A549 (cell line): ENCODE data around the gene SRRM2. TPM values are rescaled to one million over a fixed set of nuclear protein-coding genes. Genes with fewer than 3 reads are reported as not detected.

Experiments used
- ATAC-seq, 2 experiments: fragments of 200-7000 bp in 1 of 2; fragments of >200 bp in 1 of 2; cut with Nextera tagmentation in 1 of 2; cut with Tn5 transposase in 1 of 2; 3 replicates each; pipeline versions ENCODE4 v1.8.0 to v1.9.1; 2018 to 2020; ENCODE audit warnings: mild to moderate bottlenecking in 1 of 2, moderate library complexity in 1 of 2
- CTCF ChIA-PET: fragments of 300-600 bp; sonication (Branson Sonifier 250); formaldehyde crosslinking; extraction: SDS; loops from one replicate; lab custom pipeline; 2021; ENCODE audit warnings: antibody characterized with exemption, inconsistent platforms; lab: Yijun Ruan, JAX
- POLR2A ChIA-PET: fragments of 350-600 bp; formaldehyde crosslinking; extraction: SDS; loops from one replicate; lab custom pipeline; 2021; ENCODE audit warnings: antibody characterized with exemption, inconsistent platforms; lab: Yijun Ruan, JAX
- DNase-seq, 2 experiments: peaks; one replicate each; pipeline versions ENCODE4 v3.0.0 to v3.0.0-alpha.2; 2011 to 2016; ENCODE audit warnings: low read depth in 1 of 2, low spot score in 1 of 2
- FAIRE-seq: peaks from 2 replicates; lab custom pipeline; 2011; peaks lifted over from hg19 to GRCh38; lab: Jason Lieb, UNC
- H3K27ac ChIP-seq, 2 experiments: fragments of >200 bp; sonication (Bioruptor Twin); formaldehyde crosslinking; 3 replicates each; pipeline ENCODE4 v1.5.1; 2016 to 2017
- H3K4me1 ChIP-seq: fragments of >200 bp; sonication (Bioruptor Twin); formaldehyde crosslinking; 3 replicates; pipeline ENCODE4 v1.6.1; 2016
- H3K4me2 ChIP-seq: fragments of >200 bp; sonication (Bioruptor Twin); formaldehyde crosslinking; 3 replicates; pipeline ENCODE4 v1.6.1; 2016
- H3K4me3 ChIP-seq: fragments of >200 bp; sonication (Bioruptor Twin); formaldehyde crosslinking; 3 replicates; pipeline ENCODE4 v1.5.1; 2016
- H3K9me3 ChIP-seq: fragments of >200 bp; sonication (Bioruptor Twin); formaldehyde crosslinking; 3 replicates; pipeline ENCODE4 v1.6.1; 2016
- BCL3 ChIP-seq: fragments of >200 bp; sonication (Bioruptor Twin); formaldehyde crosslinking; IDR thresholded peaks from 3 replicates; pipeline ENCODE4 v1.6.1; 2016
- BHLHE40 ChIP-seq: IDR thresholded peaks from 2 replicates; pipeline ENCODE4 v1.6.1; 2012; ENCODE audit warnings: low read depth, low read length, inconsistent platforms
- EP300 ChIP-seq, 2 experiments: fragments of >200 bp; sonication (Bioruptor Twin); formaldehyde crosslinking; IDR thresholded peaks; 2 replicates in 1 of 2; 3 replicates in 1 of 2; pipeline ENCODE4 v1.6.1; 2016 to 2017
- ESRRA ChIP-seq: fragments of 150-350 bp; IDR thresholded peaks from 2 replicates; pipeline ENCODE4 v1.6.1; 2014; ENCODE audit warnings: mild to moderate bottlenecking, low read length, borderline replicate concordance
- FOXS1 ChIP-seq: fragments of 250-450 bp; sonication (Bioruptor Pico); IDR thresholded peaks from 2 replicates; pipeline ENCODE4 v1.5.0; 2020; ENCODE audit warnings: mild to moderate bottlenecking, moderate library complexity
- HEYL ChIP-seq: fragments of 250-450 bp; sonication (Bioruptor Pico); IDR thresholded peaks from 2 replicates; pipeline ENCODE4 v1.8.0; 2021; ENCODE audit warnings: mild to moderate bottlenecking, moderate library complexity
- PHF8 ChIP-seq: fragments of 200-600 bp; sonication (generic); IDR thresholded peaks from 2 replicates; pipeline ENCODE4 v1.6.1; 2016; ENCODE audit warnings: low read depth, mild to moderate bottlenecking, antibody characterized with exemption, moderate library complexity, borderline replicate concordance
- REST ChIP-seq: fragments of 200-600 bp; sonication (generic); IDR thresholded peaks from 2 replicates; pipeline ENCODE4 v1.6.1; 2016; ENCODE audit warnings: antibody characterized with exemption, mild to moderate bottlenecking, moderate library complexity
- TFCP2L1 ChIP-seq: fragments of 250-450 bp; sonication (Bioruptor Pico); IDR thresholded peaks from 2 replicates; pipeline ENCODE4 v1.5.0; 2021; ENCODE audit warnings: mild to moderate bottlenecking
- WGBS: methylation state at CpG from one replicate; pipeline ENCODE4 v1.1.6; 2017; ENCODE audit errors: missing lambda C conversion rate; 5-methylcytosine and 5-hydroxymethylcytosine counted together
- polyA plus RNA-seq, 4 experiments: library from polyadenylated mRNA; depleted of rRNA in 3 of 4; stranded (reverse); fragments of >200 nt; fragmentation: RNase III in 1 of 4; extraction: RNeasy Plus Mini Kit Qiagen cat#74134 plus additional on column Dnase treatment in 1 of 4; gene quantifications; 2 replicates in 3 of 4; 3 replicates in 1 of 4; pipeline ENCODE4 v1.2.3, GENCODE V29; 2011 to 2017
- small RNA-seq, 6 experiments: library from RNA; depleted of rRNA; stranded (forward); fragments of <200 nt; gene quantifications; one replicate each; pipeline ENCODE3, GENCODE V24; 2012
- TF ChIP-seq, protein P1 (sequence below): IDR thresholded peaks from 2 replicates; pipeline ENCODE4 v1.6.1; 2012
- TF ChIP-seq, protein P2 (sequence below): fragments of 450-650 bp; IDR thresholded peaks from 2 replicates; pipeline ENCODE4 v1.6.1; 2014; ENCODE audit warnings: antibody characterized with exemption
- TF ChIP-seq, protein P3 (sequence below): IDR thresholded peaks from 2 replicates; pipeline ENCODE4 v1.6.1; 2012; ENCODE audit warnings: low read depth, borderline replicate concordance

The SRRM2 gene
- polyA plus RNA-seq, 2 of the 4 experiments (the other 2 are of a cell fraction) = 167 to 512 TPM

DNA sequence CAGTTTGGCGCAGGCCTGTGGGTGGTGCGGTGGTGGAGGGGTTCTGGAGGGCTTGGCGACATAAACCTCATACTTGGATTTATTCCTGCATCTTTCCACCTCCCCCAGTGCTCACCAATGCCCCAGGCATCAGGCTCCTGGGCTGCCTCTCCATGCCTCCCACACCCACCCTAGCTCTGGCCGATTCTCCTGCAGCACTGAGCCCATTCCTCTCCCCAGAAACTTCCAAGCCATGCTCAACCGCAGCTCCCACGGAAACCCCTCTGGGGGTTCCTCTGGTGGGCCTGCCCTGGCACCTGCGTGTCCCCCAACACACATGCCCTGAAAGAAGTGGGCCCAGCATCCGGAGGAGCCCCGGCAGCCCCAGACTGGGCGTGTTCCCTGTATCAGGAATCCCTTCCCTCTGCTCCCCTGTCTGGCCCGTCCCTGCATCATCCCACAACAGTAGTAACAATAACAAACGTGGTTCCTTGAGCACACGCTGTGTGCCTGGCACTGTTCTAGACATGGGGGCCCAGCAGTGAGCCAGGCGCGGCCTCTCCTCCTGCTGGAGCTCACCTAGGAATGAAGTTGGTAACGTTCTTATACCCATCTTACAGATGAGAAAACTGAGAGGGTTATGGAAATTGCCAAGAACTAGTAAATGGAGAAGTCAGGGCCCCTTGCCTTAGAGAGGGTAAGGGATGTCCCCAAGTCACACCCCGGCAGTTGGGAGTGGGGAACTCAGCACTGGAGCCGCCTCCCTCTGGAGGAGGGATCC, 66.9 kb downstream of the SRRM2 start:
- WGBS = 73% methylated on average over 17 of the region's 18 CpGs
- ChIA-PET CTCF (no interaction called here), POLR2A (no interaction called here)
- H3K4me2 ChIP-seq = no peak overlapping the region
- H3K27ac ChIP-seq = no peak overlapping the region
- DNase-seq (no peak), ATAC-seq (no peak), FAIRE-seq (no peak)
- no peaks in the 10 kb centered on the region for H3K9me3 ChIP-seq
- no peak overlapping the region for H3K4me3 ChIP-seq
- H3K4me1 ChIP-seq = no peaks in the 10 kb centered on the region
- no peak for TF ChIP-seq HEYL (CRISPR knock-in tag)
- TF ChIP-seq, protein P1, sequence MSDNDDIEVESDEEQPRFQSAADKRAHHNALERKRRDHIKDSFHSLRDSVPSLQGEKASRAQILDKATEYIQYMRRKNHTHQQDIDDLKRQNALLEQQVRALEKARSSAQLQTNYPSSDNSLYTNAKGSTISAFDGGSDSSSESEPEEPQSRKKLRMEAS = no peak
- TF ChIP-seq BCL3 = no peak

GRCh38 chr16:2819939-2820835, 67.7 kb downstream of the SRRM2 start:
- Histone ChIP-seq H3K4me1 (no peaks in the 10 kb centered on the region), H3K4me3 (no peak overlapping the region), H3K4me2 (no peak overlapping the region), H3K9me3 (no peaks in the 10 kb centered on the region), H3K27ac (no peak overlapping the region)
- CTCF ChIA-PET = no interaction called here
- no peak for ATAC-seq
- no peak for FAIRE-seq
- 58% methylated on average over 10 of the region's 17 CpGs for whole genome bisulfite sequencing
- TF ChIP-seq EP300 (IDR thresholded peaks at IDR 0.05) (no peak), ESRRA (no peak), REST (no peak), PHF8 (no peak), TFCP2L1 (CRISPR knock-in tag) (no peak), BHLHE40 (no peak), FOXS1 (CRISPR knock-in tag) (no peak)
- TF ChIP-seq, protein P2, sequence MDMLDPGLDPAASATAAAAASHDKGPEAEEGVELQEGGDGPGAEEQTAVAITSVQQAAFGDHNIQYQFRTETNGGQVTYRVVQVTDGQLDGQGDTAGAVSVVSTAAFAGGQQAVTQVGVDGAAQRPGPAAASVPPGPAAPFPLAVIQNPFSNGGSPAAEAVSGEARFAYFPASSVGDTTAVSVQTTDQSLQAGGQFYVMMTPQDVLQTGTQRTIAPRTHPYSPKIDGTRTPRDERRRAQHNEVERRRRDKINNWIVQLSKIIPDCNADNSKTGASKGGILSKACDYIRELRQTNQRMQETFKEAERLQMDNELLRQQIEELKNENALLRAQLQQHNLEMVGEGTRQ = no peak
- TF ChIP-seq, protein P3, sequence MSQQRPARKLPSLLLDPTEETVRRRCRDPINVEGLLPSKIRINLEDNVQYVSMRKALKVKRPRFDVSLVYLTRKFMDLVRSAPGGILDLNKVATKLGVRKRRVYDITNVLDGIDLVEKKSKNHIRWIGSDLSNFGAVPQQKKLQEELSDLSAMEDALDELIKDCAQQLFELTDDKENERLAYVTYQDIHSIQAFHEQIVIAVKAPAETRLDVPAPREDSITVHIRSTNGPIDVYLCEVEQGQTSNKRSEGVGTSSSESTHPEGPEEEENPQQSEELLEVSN = no peak
- DNase-seq = no peak
- POLR2A ChIA-PET = no interaction called here

Small RNA genes lying within 50 kb of the gene (small RNA-seq; reads per million reads assigned to genes)
- gene SNORA3C = 0 to 5.2 (median 1.1) reads per million in 6 experiments

Other genes with a start within 250 kb of the SRRM2 start
- 9.4 and 14.7 TPM in 2 replicates for gene ATP6V0C, start 238.7 kb upstream of the SRRM2 start, polyA plus RNA-seq (2011; rRNA removed)
- 152 to 153 TPM (median 153 TPM) in 3 replicates for gene ATP6V0C, start 238.7 kb upstream of the SRRM2 start, polyA plus RNA-seq (2017; fragmentation: RNase III; extraction: RNeasy Plus Mini Kit Qiagen cat#74134 plus additional on column Dnase treatment)
- gene AMDHD2, start 232.3 kb upstream of the SRRM2 start, polyA plus RNA-seq (2011; rRNA removed) = 5.2 and 6.6 TPM in 2 replicates
- 21.7 to 28.8 TPM (median 27.7 TPM) in 3 replicates for gene AMDHD2, start 232.3 kb upstream of the SRRM2 start, polyA plus RNA-seq (2017; fragmentation: RNase III; extraction: RNeasy Plus Mini Kit Qiagen cat#74134 plus additional on column Dnase treatment)
- gene CEMP1, start 221.2 kb upstream of the SRRM2 start, polyA plus RNA-seq (2011; rRNA removed) = not detected in 2 replicates
- gene CEMP1, start 221.2 kb upstream of the SRRM2 start, polyA plus RNA-seq (2017; fragmentation: RNase III; extraction: RNeasy Plus Mini Kit Qiagen cat#74134 plus additional on column Dnase treatment) = not detected in 3 replicates
- gene PDPK1, start 214.6 kb upstream of the SRRM2 start, polyA plus RNA-seq (2011; rRNA removed) = 29.7 and 38.1 TPM in 2 replicates
- gene PDPK1, start 214.6 kb upstream of the SRRM2 start, polyA plus RNA-seq (2017; fragmentation: RNase III; extraction: RNeasy Plus Mini Kit Qiagen cat#74134 plus additional on column Dnase treatment) = 17.3 to 17.8 TPM (median 17.7 TPM) in 3 replicates
- 22.4 and 26.1 TPM in 2 replicates for gene KCTD5, start 70.1 kb upstream of the SRRM2 start, polyA plus RNA-seq (2011; rRNA removed)
- 22.8 to 26.3 TPM (median 22.9 TPM) in 3 replicates for gene KCTD5, start 70.1 kb upstream of the SRRM2 start, polyA plus RNA-seq (2017; fragmentation: RNase III; extraction: RNeasy Plus Mini Kit Qiagen cat#74134 plus additional on column Dnase treatment)
- 1.00 and 1.1 TPM in 2 replicates for gene PRSS27, start 32.4 kb upstream of the SRRM2 start, polyA plus RNA-seq (2011; rRNA removed)
- gene PRSS27, start 32.4 kb upstream of the SRRM2 start, polyA plus RNA-seq (2017; fragmentation: RNase III; extraction: RNeasy Plus Mini Kit Qiagen cat#74134 plus additional on column Dnase treatment) = 0.62 to 1.3 TPM (median 1.2 TPM) in 3 replicates
- 136 and 144 TPM in 2 replicates for gene ELOB, start 24.6 kb downstream of the SRRM2 start, polyA plus RNA-seq (2011; rRNA removed)
- 414 to 494 TPM (median 469 TPM) in 3 replicates for gene ELOB, start 24.6 kb downstream of the SRRM2 start, polyA plus RNA-seq (2017; fragmentation: RNase III; extraction: RNeasy Plus Mini Kit Qiagen cat#74134 plus additional on column Dnase treatment)
- gene PRSS33, start 34.9 kb downstream of the SRRM2 start, polyA plus RNA-seq (2011; rRNA removed) = not detected in 2 replicates
- gene PRSS33, start 34.9 kb downstream of the SRRM2 start, polyA plus RNA-seq (2017; fragmentation: RNase III; extraction: RNeasy Plus Mini Kit Qiagen cat#74134 plus additional on column Dnase treatment) = 0.04 to 0.05 TPM in 2 of 3 replicates, not detected in the other
- not detected in 2 replicates for gene PRSS41, start 45.8 kb downstream of the SRRM2 start, polyA plus RNA-seq (2011; rRNA removed)
- not detected in 3 replicates for gene PRSS41, start 45.8 kb downstream of the SRRM2 start, polyA plus RNA-seq (2017; fragmentation: RNase III; extraction: RNeasy Plus Mini Kit Qiagen cat#74134 plus additional on column Dnase treatment)
- gene PRSS21, start 64.6 kb downstream of the SRRM2 start, polyA plus RNA-seq (2011; rRNA removed) = 0.16 and 0.23 TPM in 2 replicates
- 0.08 to 0.12 TPM in 2 of 3 replicates, not detected in the other for gene PRSS21, start 64.6 kb downstream of the SRRM2 start, polyA plus RNA-seq (2017; fragmentation: RNase III; extraction: RNeasy Plus Mini Kit Qiagen cat#74134 plus additional on column Dnase treatment)
- 0.85 and 0.86 TPM in 2 replicates for gene ZG16B, start 77.7 kb downstream of the SRRM2 start, polyA plus RNA-seq (2011; rRNA removed)
- 0.40 to 0.59 TPM (median 0.54 TPM) in 3 replicates for gene ZG16B, start 77.7 kb downstream of the SRRM2 start, polyA plus RNA-seq (2017; fragmentation: RNase III; extraction: RNeasy Plus Mini Kit Qiagen cat#74134 plus additional on column Dnase treatment)
- not detected in 2 replicates for gene PRSS22, start 105.5 kb downstream of the SRRM2 start, polyA plus RNA-seq (2011; rRNA removed)
- gene PRSS22, start 105.5 kb downstream of the SRRM2 start, polyA plus RNA-seq (2017; fragmentation: RNase III; extraction: RNeasy Plus Mini Kit Qiagen cat#74134 plus additional on column Dnase treatment) = 0.10 to 0.33 TPM in 2 of 3 replicates, not detected in the other
- 22.7 and 23.2 TPM in 2 replicates for gene FLYWCH2, start 130.6 kb downstream of the SRRM2 start, polyA plus RNA-seq (2011; rRNA removed)
- 40.1 to 42.1 TPM (median 41.2 TPM) in 3 replicates for gene FLYWCH2, start 130.6 kb downstream of the SRRM2 start, polyA plus RNA-seq (2017; fragmentation: RNase III; extraction: RNeasy Plus Mini Kit Qiagen cat#74134 plus additional on column Dnase treatment)
- gene FLYWCH1, start 159.3 kb downstream of the SRRM2 start, polyA plus RNA-seq (2011; rRNA removed) = 9.3 and 10.6 TPM in 2 replicates
- 20.5 to 22.5 TPM (median 22.3 TPM) in 3 replicates for gene FLYWCH1, start 159.3 kb downstream of the SRRM2 start, polyA plus RNA-seq (2017; fragmentation: RNase III; extraction: RNeasy Plus Mini Kit Qiagen cat#74134 plus additional on column Dnase treatment)
- 0.28 and 0.35 TPM in 2 replicates for gene KREMEN2, start 211.6 kb downstream of the SRRM2 start, polyA plus RNA-seq (2011; rRNA removed)
- 1.4 to 1.6 TPM (median 1.5 TPM) in 3 replicates for gene KREMEN2, start 211.6 kb downstream of the SRRM2 start, polyA plus RNA-seq (2017; fragmentation: RNase III; extraction: RNeasy Plus Mini Kit Qiagen cat#74134 plus additional on column Dnase treatment)
- 8.0 and 9.0 TPM in 2 replicates for gene PAQR4, start 216.7 kb downstream of the SRRM2 start, polyA plus RNA-seq (2011; rRNA removed)
- gene PAQR4, start 216.7 kb downstream of the SRRM2 start, polyA plus RNA-seq (2017; fragmentation: RNase III; extraction: RNeasy Plus Mini Kit Qiagen cat#74134 plus additional on column Dnase treatment) = 17.5 to 18.6 TPM (median 18.5 TPM) in 3 replicates
- gene PKMYT1, start 227.8 kb downstream of the SRRM2 start, polyA plus RNA-seq (2011; rRNA removed) = 8.4 and 10.5 TPM in 2 replicates
- 50.5 to 55.2 TPM (median 52.5 TPM) in 3 replicates for gene PKMYT1, start 227.8 kb downstream of the SRRM2 start, polyA plus RNA-seq (2017; fragmentation: RNase III; extraction: RNeasy Plus Mini Kit Qiagen cat#74134 plus additional on column Dnase treatment)